ENCODE results near the gene KRT86. TPM values are rescaled to one million over a fixed set of nuclear protein-coding genes. Genes with fewer than 3 reads are reported as not detected.

KRT86 gene
- total and polyA plus RNA-seq, 2 of the 8 experiments (the other 6 are each of a cell fraction or from before 2014, with no cell fraction given) = 0.12 TPM; not detected in 1

DNA sequence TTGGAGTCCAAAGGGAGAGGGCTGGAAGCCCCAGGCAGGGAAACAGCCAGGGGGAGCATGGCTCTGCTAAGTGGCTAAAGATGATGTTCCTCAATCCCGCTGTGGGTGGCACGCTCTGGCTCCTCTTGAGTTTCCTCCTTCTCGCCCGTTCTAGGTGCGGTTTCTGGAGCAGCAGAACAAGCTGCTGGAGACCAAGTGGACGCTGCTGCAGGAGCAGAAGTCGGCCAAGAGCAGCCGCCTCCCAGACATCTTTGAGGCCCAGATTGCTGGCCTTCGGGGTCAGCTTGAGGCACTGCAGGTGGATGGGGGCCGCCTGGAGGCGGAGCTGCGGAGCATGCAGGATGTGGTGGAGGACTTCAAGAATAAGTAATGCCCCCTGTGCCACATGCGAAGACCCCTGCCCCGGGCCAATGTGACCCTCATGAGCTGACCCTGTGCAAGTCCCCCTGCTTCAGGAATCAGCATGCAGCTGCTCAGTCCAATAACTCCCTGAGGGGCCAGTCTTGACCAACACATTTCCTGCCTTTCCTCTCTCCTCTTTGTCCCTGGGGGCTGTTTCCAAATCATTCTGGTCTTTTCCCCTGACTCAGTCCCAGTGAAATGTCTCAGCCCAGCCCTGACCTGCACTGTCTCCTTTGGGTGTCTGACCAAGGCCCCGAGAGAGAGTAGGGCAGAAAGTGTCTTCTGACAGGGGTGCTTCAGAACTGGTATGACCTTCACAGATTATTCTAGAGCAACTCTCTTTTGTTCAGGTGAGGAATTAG lies 39.3 kb upstream of the KRT86 start:
- Histone ChIP-seq H3K56ac (replicated peaks; ENCODE audit: insufficient read length, low read depth, low read length) (no peak overlapping the region), H4K91ac (replicated peaks; ENCODE audit: insufficient read length, low read length) (no peak overlapping the region), H3K23ac (ENCODE audit: insufficient read length) (no peak overlapping the region), H4K5ac (ENCODE audit: insufficient read length, low read depth, low read length) (no peak overlapping the region), H3K4me3 (ENCODE audit: extremely low read depth in 1 of 4, insufficient read depth in 2 of 4, low read depth in 3 of 4, low read length in 4 of 4) (no peak overlapping the region), H2BK120ac (replicated peaks; ENCODE audit: low read depth, low read length) (no peak overlapping the region), H3K4ac (replicated peaks; ENCODE audit: insufficient read length, low read depth, low read length) (no peak overlapping the region), H3K23me2 (ENCODE audit: low read depth, low read length) (peaks cover 8% of the 10 kb centered on the region; the same call in 1 of the 2 replicates), H3K4me2 (ENCODE audit: insufficient read depth in 1 of 2, low read depth in 2 of 2, low read length in 2 of 2) (no peak overlapping the region), H2BK15ac (ENCODE audit: low read length) (peak overlapping the region; percentile 29; the same call in 1 of the 2 replicates), H3K79me2 (ENCODE audit: control insufficient read depth in 1 of 2, insufficient read depth in 2 of 2, low read length in 2 of 2) (no peaks in the 10 kb centered on the region), H2AK5ac (ENCODE audit: low read depth, low read length) (peak overlapping the region; percentile 45; the same call in 1 of the 2 replicates), H3K14ac (ENCODE audit: insufficient read length) (no peak overlapping the region), H3K36me3 (ENCODE audit: control insufficient read depth in 2 of 4, insufficient read depth in 4 of 4, low read length in 3 of 4) (no peaks in the 10 kb centered on the region; a peak in 1 of 8 replicates), H3K27me3 (replicated peaks in 1 of 4; ENCODE audit: control insufficient read depth in 3 of 4, extremely low read depth in 1 of 4, insufficient read depth in 3 of 4, low read length in 3 of 4) (peaks cover 0 to 50% (median 26%) of the 10 kb centered on the region in 4 experiments; a peak in 6 of 7 replicates), H3K9ac (replicated peaks in 1 of 4; ENCODE audit: extremely low read depth in 1 of 4, low read depth in 3 of 4, low read length in 3 of 4) (no peak overlapping the region), H4K8ac (ENCODE audit: extremely low read depth, insufficient read depth, low read length) (peak overlapping the region; percentile 20; the same call in 1 of the 2 replicates), H2BK20ac (ENCODE audit: low read length) (peak overlapping the region; percentile 66), H2BK12ac (ENCODE audit: low read depth, low read length) (peak overlapping the region; percentile 75; the same call in 1 of the 2 replicates), H3K27ac (ENCODE audit: low read depth, low read length) (no peak overlapping the region), H3K4me1 (replicated peaks in 1 of 4; ENCODE audit: control insufficient read depth in 3 of 4, insufficient read depth in 4 of 4, low read length in 3 of 4) (peaks cover 14 to 44% (median 29%) of the 10 kb centered on the region in 4 experiments), H2BK5ac (ENCODE audit: low read depth, low read length) (no peak overlapping the region), H3K79me1 (ENCODE audit: low read depth, low read length) (no peaks in the 10 kb centered on the region), H3K18ac (ENCODE audit: extremely low read depth, low read length) (no peak overlapping the region), H4K20me1 (replicated peaks in 1 of 2; ENCODE audit: control insufficient read depth in 1 of 2, insufficient read depth in 2 of 2, low read length in 2 of 2) (no peaks in the 10 kb centered on the region), H3K9me3 (ENCODE audit: insufficient read depth in 2 of 2, low read depth in 1 of 2, low read length in 1 of 2) (no peaks in the 10 kb centered on the region), H2AFZ (ENCODE audit: low read length) (no peak overlapping the region)
- ChIA-PET POLR2A (ENCODE audit: partially characterized antibody) (interaction anchor here (0.6 to 1.2 kb wide), 3 partner anchors 11 to 394 kb away, joined by 3 read pairs; no protein-coding TSS in a partner anchor), CTCF (ENCODE audit: partially characterized antibody) (interaction anchor here (0.6 to 17.6 kb wide), 16 partner anchors 10 to 92 kb away, joined by 3 to 151 read pairs (median 6); partner anchors contain the start of gene KRT83)
- DNase-seq (ENCODE audit: low read depth in 1 of 2, low spot score in 2 of 2) (no peak), FAIRE-seq (no peak)
- TF ChIP-seq NANOG (IDR thresholded peaks at IDR 0.05; ENCODE audit: insufficient read depth, low read depth, low read length, poor library complexity, severe bottlenecking) = no peak
- TF ChIP-seq EGR1 (IDR thresholded peaks at IDR 0.05; ENCODE audit: borderline replicate concordance, low read depth, low read length) = no peak
- no peak for TF ChIP-seq KDM4A (IDR thresholded peaks at IDR 0.05; ENCODE audit: low read depth, low read length, severe bottlenecking)
- no peak for TF ChIP-seq RFX5 (IDR thresholded peaks at IDR 0.05; ENCODE audit: borderline replicate concordance, low read depth, low read length)
- 96% methylated on average over 15 of the region's 15 CpGs; no CpG with 5 or more reads in 1 of the 2 experiments for WGBS, 2 experiments (ENCODE audit: extremely low coverage in 1 of 2, insufficient coverage in 1 of 2, insufficient read length in 1 of 2, insufficient replicate concordance in 2 of 2, low coverage in 1 of 2, low lambda C conversion rate in 2 of 2, missing lambda C conversion rate in 1 of 2)
